ENCODE data around the gene SCN4B.

Gene SCN4B

GRCh38 chr11:118175031-118175992 lies 22.7 kb upstream of the SCN4B start:
- H3K27me3 Mint-ChIP-seq (ENCODE audit: low read depth, poor library complexity): peaks cover 59% of the 10 kb centered on the region
- DNase-seq: no peak
- no peak for TF ChIP-seq CTCF (IDR thresholded peaks at IDR 0.05)
- peak overlapping the region; percentile 29 for H3K27ac Mint-ChIP-seq
- H3K9me3 Mint-ChIP-seq: no peaks in the 10 kb centered on the region
- H3K4me3 Mint-ChIP-seq: peak overlapping the region; percentile 82
- H3K36me3 Mint-ChIP-seq (ENCODE audit: low read depth): no peaks in the 10 kb centered on the region
- H3K4me1 Mint-ChIP-seq: peaks cover 32% of the 10 kb centered on the region

- H3K36me3 Mint-ChIP-seq (ENCODE audit: low read depth): no peaks in the 10 kb centered on the region
- peak overlapping the region; percentile 6 for H3K27ac Mint-ChIP-seq
- H3K4me1 Mint-ChIP-seq: peaks cover 25% of the 10 kb centered on the region
- peak overlapping the region; percentile 82 for H3K4me3 Mint-ChIP-seq
- no peak for TF ChIP-seq CTCF (IDR thresholded peaks at IDR 0.05)
- no peak for DNase-seq
- peaks cover 72% of the 10 kb centered on the region for H3K27me3 Mint-ChIP-seq (ENCODE audit: low read depth, poor library complexity)
- no peaks in the 10 kb centered on the region for H3K9me3 Mint-ChIP-seq
Measured at GRCh38 chr11:118174006-118174567, 21.5 kb upstream of the SCN4B start.

GRCh38 chr11:118172356-118172755 lies 19.7 kb upstream of the SCN4B start:
- Mint-ChIP-seq H3K9me3 (no peaks in the 10 kb centered on the region), H3K27ac (no peak overlapping the region), H3K4me1 (peaks cover 25% of the 10 kb centered on the region), H3K4me3 (no peak overlapping the region), H3K36me3 (ENCODE audit: low read depth) (no peaks in the 10 kb centered on the region), H3K27me3 (ENCODE audit: low read depth, poor library complexity) (peaks cover 89% of the 10 kb centered on the region)
- DNase-seq: no peak
- TF ChIP-seq CTCF (IDR thresholded peaks at IDR 0.05): no peak

GRCh38 chr11:118171269-118172062 lies 18.8 kb upstream of the SCN4B start:
- Mint-ChIP-seq H3K4me1 (peaks cover 23% of the 10 kb centered on the region), H3K4me3 (no peak overlapping the region)

GRCh38 chr11:118170882-118171268 lies 18.3 kb upstream of the SCN4B start:
- H3K27me3 Mint-ChIP-seq (ENCODE audit: low read depth, poor library complexity): peaks cover 97% of the 10 kb centered on the region
- DNase-seq: no peak
- TF ChIP-seq CTCF (IDR thresholded peaks at IDR 0.05): no peak
- no peaks in the 10 kb centered on the region for H3K9me3 Mint-ChIP-seq
- peaks cover 18% of the 10 kb centered on the region for H3K4me1 Mint-ChIP-seq
- no peaks in the 10 kb centered on the region for H3K36me3 Mint-ChIP-seq (ENCODE audit: low read depth)
- no peak overlapping the region for H3K4me3 Mint-ChIP-seq
- H3K27ac Mint-ChIP-seq: no peak overlapping the region

More at GRCh38 chr11:118171269-118172062, 18.8 kb upstream of the SCN4B start:
- TF ChIP-seq CTCF (IDR thresholded peaks at IDR 0.05): peak; percentile 92
- peaks cover 97% of the 10 kb centered on the region for H3K27me3 Mint-ChIP-seq (ENCODE audit: low read depth, poor library complexity)
- no peak overlapping the region for H3K27ac Mint-ChIP-seq
- peak; percentile 86 for DNase-seq
- no peaks in the 10 kb centered on the region for H3K9me3 Mint-ChIP-seq
- no peaks in the 10 kb centered on the region for H3K36me3 Mint-ChIP-seq (ENCODE audit: low read depth)
